MM.1S (cell line): ENCODE results near the gene RXRA.

ENCODE experiments used
- DNase-seq: peaks from one replicate; pipeline ENCODE4 v3.0.0-alpha.2; 2015
- H2AFZ ChIP-seq: fragments of 300-600 bp; sonication (generic); 2 replicates; pipeline ENCODE4 v1.6.0; 2016; ENCODE audit warnings: antibody characterized with exemption, low read length
- H3F3A ChIP-seq: fragments of 300-600 bp; sonication (generic); 2 replicates; pipeline ENCODE4 v1.6.1; 2016; ENCODE audit warnings: mild to moderate bottlenecking, antibody characterized with exemption, low read length, moderate library complexity, mixed read lengths; ENCODE audit not compliant: insufficient read depth
- H3K27ac ChIP-seq: fragments of 300-600 bp; sonication (generic); 2 replicates; pipeline ENCODE4 v1.5.1; 2016; ENCODE audit warnings: mild to moderate bottlenecking, low read length
- H3K27me3 ChIP-seq: fragments of 300-600 bp; sonication (generic); replicated peaks from 2 replicates; pipeline ENCODE4 v1.6.0; 2016; ENCODE audit warnings: low read length; ENCODE audit not compliant: insufficient read depth
- H3K36me3 ChIP-seq: fragments of 300-600 bp; sonication (generic); replicated peaks from 2 replicates; pipeline ENCODE4 v1.6.1; 2016; ENCODE audit warnings: mild to moderate bottlenecking, low read length, mixed read lengths; ENCODE audit not compliant: insufficient read depth
- H3K4me1 ChIP-seq: fragments of 300-600 bp; sonication (generic); 2 replicates; pipeline ENCODE4 v1.6.1; 2016; ENCODE audit warnings: low read length, mixed read lengths
- H3K4me2 ChIP-seq: fragments of 300-600 bp; sonication (generic); 2 replicates; pipeline ENCODE4 v1.6.0; 2016; ENCODE audit warnings: low read depth, low read length
- H3K4me3 ChIP-seq: fragments of 300-600 bp; sonication (generic); 2 replicates; pipeline ENCODE4 v1.5.1; 2016; ENCODE audit warnings: low read length, mixed read lengths
- H3K79me2 ChIP-seq: fragments of 300-600 bp; sonication (generic); 2 replicates; pipeline ENCODE4 v1.6.1; 2016; ENCODE audit warnings: mixed run types, low read length, mixed read lengths
- H3K9ac ChIP-seq: fragments of 300-600 bp; sonication (generic); 2 replicates; pipeline ENCODE4 v1.6.1; 2016; ENCODE audit warnings: low read length, mixed read lengths
- H3K9me2 ChIP-seq: fragments of 300-600 bp; sonication (generic); replicated peaks from 2 replicates; pipeline ENCODE4 v1.6.1; 2016; ENCODE audit warnings: mild to moderate bottlenecking, low read length, mixed read lengths; ENCODE audit not compliant: insufficient read depth
- H3K9me3 ChIP-seq: fragments of 300-600 bp; sonication (generic); replicated peaks from 2 replicates; pipeline ENCODE4 v1.6.1; 2016; ENCODE audit warnings: mild to moderate bottlenecking, low read length, mixed read lengths; ENCODE audit not compliant: insufficient read depth
- H4K20me1 ChIP-seq: fragments of 300-600 bp; sonication (generic); 2 replicates; pipeline ENCODE4 v1.6.1; 2016; ENCODE audit warnings: mild to moderate bottlenecking, low read length, moderate library complexity, mixed read lengths; ENCODE audit not compliant: insufficient read depth
- EZH2 ChIP-seq: fragments of 300-600 bp; sonication (generic); optimal IDR thresholded peaks from 2 replicates; pipeline ENCODE3; 2017; ENCODE audit warnings: low read depth, mild to moderate bottlenecking, antibody characterized with exemption, low read length, mixed read lengths
- EZH2phosphoT487 ChIP-seq: fragments of 300-600 bp; sonication (generic); IDR thresholded peaks from 2 replicates; pipeline ENCODE4 v1.6.1; 2018; ENCODE audit warnings: antibody characterized with exemption, low read length
- TF ChIP-seq, protein P1 (sequence below): fragments of 300-600 bp; sonication (generic); IDR thresholded peaks from 2 replicates; pipeline ENCODE4 v1.5.1; 2016; ENCODE audit warnings: antibody characterized with exemption, low read length, mixed read lengths

Gene RXRA

DNA sequence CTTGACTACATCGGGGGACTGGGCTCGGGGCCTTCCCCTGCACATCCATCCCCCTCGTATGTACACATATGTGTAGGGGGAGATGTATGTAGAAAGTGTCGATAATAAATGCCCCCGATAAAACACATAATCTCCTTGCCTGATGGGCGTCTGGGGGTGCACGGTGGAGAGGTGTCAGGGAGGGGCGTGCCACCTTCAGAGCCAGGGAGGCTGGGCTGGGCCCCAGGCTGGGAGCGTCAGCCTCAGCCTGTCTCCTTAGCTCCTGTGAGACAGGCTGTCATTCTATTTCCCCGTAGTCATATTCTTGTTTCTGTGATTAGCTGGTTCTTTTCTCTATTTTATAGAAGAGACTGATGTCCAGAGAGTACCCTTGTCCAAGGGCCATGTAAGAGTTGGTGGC is 4.7 kb upstream of the RXRA start:
- Histone ChIP-seq H2AFZ (no peak overlapping the region), H3K4me3 (no peak overlapping the region), H3K9ac (no peak overlapping the region), H4K20me1 (no peaks in the 10 kb centered on the region), H3K9me2 (no peaks in the 10 kb centered on the region), H3K4me1 (no peaks in the 10 kb centered on the region), H3K9me3 (no peaks in the 10 kb centered on the region), H3K79me2 (no peaks in the 10 kb centered on the region), H3K27me3 (peaks cover 76% of the 10 kb centered on the region), H3K36me3 (no peaks in the 10 kb centered on the region), H3F3A (peaks cover 10% of the 10 kb centered on the region), H3K4me2 (no peak overlapping the region), H3K27ac (no peak overlapping the region)
- TF ChIP-seq EZH2 = no peak
- TF ChIP-seq, protein P1, sequence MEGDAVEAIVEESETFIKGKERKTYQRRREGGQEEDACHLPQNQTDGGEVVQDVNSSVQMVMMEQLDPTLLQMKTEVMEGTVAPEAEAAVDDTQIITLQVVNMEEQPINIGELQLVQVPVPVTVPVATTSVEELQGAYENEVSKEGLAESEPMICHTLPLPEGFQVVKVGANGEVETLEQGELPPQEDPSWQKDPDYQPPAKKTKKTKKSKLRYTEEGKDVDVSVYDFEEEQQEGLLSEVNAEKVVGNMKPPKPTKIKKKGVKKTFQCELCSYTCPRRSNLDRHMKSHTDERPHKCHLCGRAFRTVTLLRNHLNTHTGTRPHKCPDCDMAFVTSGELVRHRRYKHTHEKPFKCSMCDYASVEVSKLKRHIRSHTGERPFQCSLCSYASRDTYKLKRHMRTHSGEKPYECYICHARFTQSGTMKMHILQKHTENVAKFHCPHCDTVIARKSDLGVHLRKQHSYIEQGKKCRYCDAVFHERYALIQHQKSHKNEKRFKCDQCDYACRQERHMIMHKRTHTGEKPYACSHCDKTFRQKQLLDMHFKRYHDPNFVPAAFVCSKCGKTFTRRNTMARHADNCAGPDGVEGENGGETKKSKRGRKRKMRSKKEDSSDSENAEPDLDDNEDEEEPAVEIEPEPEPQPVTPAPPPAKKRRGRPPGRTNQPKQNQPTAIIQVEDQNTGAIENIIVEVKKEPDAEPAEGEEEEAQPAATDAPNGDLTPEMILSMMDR = no peak
- TF ChIP-seq EZH2phosphoT487 = no peak
- no peak for DNase-seq

DNA sequence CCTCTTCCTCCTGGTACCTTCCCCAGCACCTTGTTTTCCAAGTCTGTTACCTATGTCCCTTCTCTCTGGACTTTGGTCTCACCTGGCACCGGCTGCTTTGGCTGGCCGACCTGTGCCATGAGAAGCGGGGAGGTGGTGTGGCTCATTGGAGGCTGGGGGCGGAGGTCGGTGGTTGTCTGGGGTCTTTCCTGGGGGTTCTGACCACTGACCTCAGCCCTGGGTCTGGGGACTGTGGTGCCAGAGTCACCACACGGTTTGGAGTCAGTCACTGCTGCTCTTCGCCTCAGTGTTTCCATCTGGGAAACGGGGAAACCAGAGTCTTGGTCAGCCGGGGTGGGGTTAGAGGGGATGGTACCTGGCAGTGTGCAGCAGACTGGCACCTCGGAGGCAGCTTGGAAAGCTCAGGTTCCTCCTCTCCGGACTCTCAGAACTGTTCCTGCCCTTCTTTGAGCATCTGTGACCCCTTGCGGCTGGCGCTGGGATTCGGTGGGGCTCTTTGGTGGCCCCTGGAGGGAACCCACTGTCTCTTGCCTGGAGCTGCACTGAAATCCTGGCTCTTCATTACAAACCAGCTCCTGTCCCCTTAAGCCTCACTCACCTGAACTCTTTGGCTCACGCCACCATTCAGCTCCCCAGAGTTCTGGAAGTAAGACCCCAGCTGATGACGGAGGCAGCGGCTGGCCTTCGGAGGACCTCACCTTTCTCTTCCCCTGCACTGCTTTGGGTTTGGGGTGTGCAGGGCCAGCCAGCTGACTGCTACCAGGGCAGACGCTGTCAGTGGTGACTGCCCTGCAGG is 4.1 kb upstream of the RXRA start:
- H3K9ac ChIP-seq = no peak overlapping the region
- H3K9me2 ChIP-seq = no peaks in the 10 kb centered on the region
- H3K9me3 ChIP-seq = no peaks in the 10 kb centered on the region
- peaks cover 70% of the 10 kb centered on the region for H3K27me3 ChIP-seq
- H2AFZ ChIP-seq = no peak overlapping the region
- no peaks in the 10 kb centered on the region for H4K20me1 ChIP-seq
- H3F3A ChIP-seq = peaks cover 10% of the 10 kb centered on the region
- H3K36me3 ChIP-seq = no peaks in the 10 kb centered on the region
- H3K4me2 ChIP-seq = no peak overlapping the region
- DNase-seq = no peak
- no peak for TF ChIP-seq EZH2phosphoT487
- no peak for TF ChIP-seq EZH2
- TF ChIP-seq, protein P1 = no peak
- peaks cover 3% of the 10 kb centered on the region; the same call in 1 of the 2 replicates for H3K79me2 ChIP-seq
- no peak overlapping the region for H3K27ac ChIP-seq
- no peak overlapping the region for H3K4me3 ChIP-seq
- no peaks in the 10 kb centered on the region for H3K4me1 ChIP-seq

DNA sequence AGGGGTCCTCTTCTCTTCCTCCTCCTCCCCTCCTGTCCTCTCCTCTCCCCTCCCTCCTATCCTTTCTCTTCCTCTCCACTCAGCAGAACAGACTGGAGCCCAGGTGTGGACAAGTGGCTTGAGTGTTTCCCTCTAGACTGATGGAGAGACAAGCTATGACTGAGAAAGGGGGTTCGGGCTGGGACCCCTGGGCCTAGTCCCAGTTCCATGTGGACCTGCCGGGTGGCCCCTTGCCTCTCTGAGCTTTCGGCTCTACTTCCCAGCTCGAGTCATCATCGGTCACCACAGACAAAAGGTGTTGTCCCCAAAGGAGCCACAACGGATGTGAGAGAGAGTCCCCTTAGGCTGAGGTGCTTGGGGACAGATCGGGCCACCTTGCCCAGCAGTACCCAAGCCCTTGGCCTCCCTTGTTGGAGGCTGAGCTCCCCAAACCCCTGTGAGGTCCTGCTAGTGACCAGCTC is 3.4 kb upstream of the RXRA start:
- H3F3A ChIP-seq = peaks cover 10% of the 10 kb centered on the region
- H3K4me2 ChIP-seq = no peak overlapping the region
- H3K4me1 ChIP-seq = no peaks in the 10 kb centered on the region
- no peak for DNase-seq
- H2AFZ ChIP-seq = no peak overlapping the region
- peaks cover 9% of the 10 kb centered on the region for H3K79me2 ChIP-seq
- no peak overlapping the region for H3K9ac ChIP-seq
- H3K36me3 ChIP-seq = no peaks in the 10 kb centered on the region
- TF ChIP-seq, protein P1 = no peak
- TF ChIP-seq EZH2phosphoT487 (no peak), EZH2 (no peak)
- no peaks in the 10 kb centered on the region for H3K9me2 ChIP-seq
- no peak overlapping the region for H3K27ac ChIP-seq
- H3K4me3 ChIP-seq = no peak overlapping the region
- no peaks in the 10 kb centered on the region for H3K9me3 ChIP-seq
- no peaks in the 10 kb centered on the region for H4K20me1 ChIP-seq
- H3K27me3 ChIP-seq = peaks cover 63% of the 10 kb centered on the region
